IMR-90 (cell line): ENCODE data around the gene MAP3K13.

Experiments used
- CEBPB ChIP-seq: IDR thresholded peaks from 2 replicates; pipeline ENCODE4 v1.6.1; 2012; ENCODE audit warnings: low read depth, low read length, improper control_type of control experiment
- CTCF ChIP-seq: conservative IDR thresholded peaks from 2 replicates; pipeline ENCODE4 v1.5.1; 2012; ENCODE audit warnings: mild to moderate bottlenecking, low read depth, low read length, improper control_type of control experiment
- FOS ChIP-seq: fragments of 150-350 bp; IDR thresholded peaks from 2 replicates; pipeline ENCODE4 v1.6.1; 2016; ENCODE audit warnings: low read depth, low read length
- MAFK ChIP-seq: IDR thresholded peaks from 2 replicates; pipeline ENCODE4 v1.6.1; 2012; ENCODE audit warnings: low read depth, low read length, improper control_type of control experiment
- MAZ ChIP-seq: IDR thresholded peaks from 2 replicates; pipeline ENCODE4 v1.6.1; 2012; ENCODE audit warnings: low read depth, mild to moderate bottlenecking, low read length, improper control_type of control experiment, moderate library complexity, borderline replicate concordance
- POLR2A ChIP-seq: IDR thresholded peaks from 2 replicates; pipeline ENCODE4 v1.6.1; 2012; ENCODE audit warnings: mild to moderate bottlenecking, low read depth, low read length
- RFX5 ChIP-seq: IDR thresholded peaks from 2 replicates; pipeline ENCODE4 v1.8.0; 2012; ENCODE audit warnings: low read depth, mild to moderate bottlenecking, low read length, moderate library complexity
- TF ChIP-seq, protein P1 (sequence below): fragments of 150-350 bp; IDR thresholded peaks from 2 replicates; pipeline ENCODE4 v1.6.1; 2017; ENCODE audit warnings: mild to moderate bottlenecking, antibody characterized with exemption, low read length, low read depth

- TF ChIP-seq CTCF (no peak), POLR2A (no peak), RFX5 (no peak), MAFK (no peak), MAZ (no peak), FOS (no peak), CEBPB (no peak)
- TF ChIP-seq, protein P1, sequence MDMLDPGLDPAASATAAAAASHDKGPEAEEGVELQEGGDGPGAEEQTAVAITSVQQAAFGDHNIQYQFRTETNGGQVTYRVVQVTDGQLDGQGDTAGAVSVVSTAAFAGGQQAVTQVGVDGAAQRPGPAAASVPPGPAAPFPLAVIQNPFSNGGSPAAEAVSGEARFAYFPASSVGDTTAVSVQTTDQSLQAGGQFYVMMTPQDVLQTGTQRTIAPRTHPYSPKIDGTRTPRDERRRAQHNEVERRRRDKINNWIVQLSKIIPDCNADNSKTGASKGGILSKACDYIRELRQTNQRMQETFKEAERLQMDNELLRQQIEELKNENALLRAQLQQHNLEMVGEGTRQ, result no peak
Observed at GRCh38 chr3:185504636-185505035, 141.7 kb downstream of the MAP3K13 start.
